WTC11 (cell line): ENCODE measurements around the gene GALNTL6.

Source experiments
- CREB1 ChIP-seq: sonication (generic); formaldehyde crosslinking; IDR thresholded peaks from 2 replicates; pipeline ENCODE4 v1.8.0; 2023; ENCODE audit warnings: mild to moderate bottlenecking, missing genetic modification reagents
- CREM ChIP-seq: sonication (generic); formaldehyde crosslinking; IDR thresholded peaks from 2 replicates; pipeline ENCODE4 v1.8.1; 2022; ENCODE audit warnings: mild to moderate bottlenecking, missing genetic modification reagents, moderate library complexity
- CTCF ChIP-seq: fragments of 200-600 bp; IDR thresholded peaks from 2 replicates; pipeline ENCODE4 v1.8.0; 2022; ENCODE audit warnings: antibody characterized with exemption
- FOXP4 ChIP-seq: sonication (generic); formaldehyde crosslinking; IDR thresholded peaks from 2 replicates; pipeline ENCODE4 v1.8.0; 2022; ENCODE audit warnings: mild to moderate bottlenecking, missing genetic modification reagents
- HMGXB4 ChIP-seq: sonication (generic); formaldehyde crosslinking; IDR thresholded peaks from 2 replicates; pipeline ENCODE4 v1.8.1; 2023; ENCODE audit warnings: mild to moderate bottlenecking, moderate library complexity, missing genetic modification reagents
- MAX ChIP-seq: sonication (generic); formaldehyde crosslinking; IDR thresholded peaks from 2 replicates; pipeline ENCODE4 v1.8.0; 2022; ENCODE audit warnings: mild to moderate bottlenecking, missing genetic modification reagents
- NFYB ChIP-seq: sonication (generic); formaldehyde crosslinking; conservative IDR thresholded peaks from 2 replicates; pipeline ENCODE4 v1.8.0; 2022; ENCODE audit warnings: low read depth, missing genetic modification reagents
- TP53 ChIP-seq: sonication (generic); formaldehyde crosslinking; IDR thresholded peaks from 2 replicates; pipeline ENCODE4 v1.8.1; 2023; ENCODE audit warnings: mild to moderate bottlenecking, missing genetic modification reagents
- ZNF263 ChIP-seq: sonication (generic); formaldehyde crosslinking; IDR thresholded peaks from 2 replicates; pipeline ENCODE4 v1.8.1; 2022; ENCODE audit warnings: low read depth, mild to moderate bottlenecking, moderate library complexity, missing genetic modification reagents

GRCh38 chr4:172362569-172362968, 549.4 kb downstream of the GALNTL6 start:
- TF ChIP-seq CTCF (no peak), CREB1 (no peak), MAX (CRISPR knock-in tag) (no peak), FOXP4 (no peak), NFYB (CRISPR knock-in tag) (no peak), TP53 (no peak), HMGXB4 (CRISPR knock-in tag) (no peak), CREM (CRISPR knock-in tag) (no peak), ZNF263 (no peak)
